Frontal cortex (tissue), 4 donors: ENCODE data around the gene IZUMO1R. TPM values are rescaled to one million over a fixed set of nuclear protein-coding genes. Genes with fewer than 3 reads are reported as not detected.
"Not testable (repeated sequence)": the region's sequence is repeated elsewhere in the genome, so short reads cannot be mapped to it uniquely, and the experiment has no call there.

Experiments
- DNase-seq, 2 donors: peaks; one replicate each; pipeline ENCODE4 v3.0.0; 2012; ENCODE audit warnings: low spot score in 2 of 2
- FAIRE-seq: peaks from 2 replicates; lab custom pipeline; 2012; peaks lifted over from hg19 to GRCh38; lab: Jason Lieb, UNC
- total RNA-seq: library from RNA; depleted of rRNA; stranded (reverse); fragments of >200 nt; gene quantifications from one replicate; pipeline ENCODE4 v1.2.3, GENCODE V29; 2014
- donor health status: control.
- donor health status: control.
- donor health status: control.

Gene IZUMO1R
- total RNA-seq, 1 donor from 2014 or later, result not detected

DNA sequence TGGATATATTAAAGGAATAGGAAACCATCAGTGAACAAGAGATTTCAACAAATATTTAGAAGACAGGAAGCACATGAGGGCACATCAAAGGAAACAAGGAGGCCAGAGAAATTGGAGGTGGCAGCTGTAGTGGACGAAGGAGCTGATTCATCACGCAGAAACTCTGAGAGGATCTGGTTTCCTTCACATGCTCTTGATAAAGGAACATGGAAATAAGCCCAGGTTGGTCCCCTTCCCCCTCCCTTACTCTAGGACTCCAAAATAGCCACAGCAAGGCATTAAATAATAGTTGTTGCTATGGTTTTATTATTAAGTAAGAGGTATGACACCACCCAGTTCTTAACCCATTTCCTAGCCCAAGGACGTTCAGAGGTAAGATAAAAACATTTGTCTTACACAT is 11.3 kb downstream of the IZUMO1R start:
- DNase-seq (no peak), FAIRE-seq (no peak)

DNA sequence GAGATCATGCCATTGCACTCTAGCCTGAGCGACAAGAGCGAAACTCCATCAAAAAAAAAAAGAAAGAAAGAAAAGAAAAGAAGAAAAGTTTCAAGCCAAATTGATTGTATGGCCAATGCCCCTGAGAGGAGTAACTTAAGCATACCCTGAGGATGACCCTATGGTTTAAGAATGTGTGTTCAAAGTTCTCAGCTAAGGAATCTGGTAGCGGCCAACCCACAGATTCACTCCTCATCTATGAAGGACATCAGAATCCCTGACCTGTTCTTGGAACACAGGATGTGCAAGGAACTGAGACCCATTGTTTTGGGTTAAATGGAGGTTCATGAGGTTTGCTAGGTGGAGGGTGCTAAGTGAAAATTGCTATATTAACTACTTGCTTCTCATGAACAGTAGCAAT is 18.1 kb downstream of the IZUMO1R start:
- FAIRE-seq (no peak), DNase-seq (no peak)

DNA sequence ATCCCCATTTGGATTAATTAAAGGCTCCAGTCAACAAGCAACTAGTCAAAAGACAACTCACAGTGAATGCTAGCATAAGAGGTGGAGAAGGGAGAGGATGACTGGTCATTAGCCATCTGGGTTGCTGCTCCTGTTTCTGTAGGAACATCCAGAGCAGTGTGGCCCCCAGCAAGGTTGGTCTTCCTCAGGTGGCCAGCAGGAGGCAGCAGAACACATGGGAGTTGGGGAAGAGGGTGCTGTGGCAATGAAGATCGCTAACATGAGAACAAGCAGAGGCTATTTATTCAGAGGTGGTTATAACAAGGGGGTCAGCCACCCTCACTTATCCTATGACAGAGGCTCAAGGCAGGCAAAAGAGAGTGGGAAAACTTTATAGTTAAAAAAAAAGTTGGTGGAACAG is 21.3 kb downstream of the IZUMO1R start:
- no peak for FAIRE-seq
- no peak for DNase-seq

DNA sequence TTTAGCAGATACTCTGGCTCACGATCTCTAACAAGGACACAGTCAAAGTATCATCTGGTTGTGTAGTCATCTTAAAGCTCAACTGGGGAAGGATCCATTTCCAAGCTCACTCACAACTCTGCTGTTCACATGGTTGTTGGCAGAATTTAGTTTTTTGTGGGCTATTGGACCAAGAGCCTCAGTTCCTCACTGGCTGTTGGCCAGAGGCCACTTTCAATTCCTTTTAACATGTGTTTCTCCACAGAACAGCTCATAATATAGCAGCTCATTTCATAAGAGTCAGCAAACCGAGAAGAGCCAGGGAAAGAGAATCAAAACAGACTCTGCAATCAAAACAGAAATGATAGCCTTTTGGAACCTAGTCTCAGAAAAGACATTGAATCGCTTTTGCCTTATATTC is 22.6 kb downstream of the IZUMO1R start:
- FAIRE-seq (no peak), DNase-seq (no peak)

DNA sequence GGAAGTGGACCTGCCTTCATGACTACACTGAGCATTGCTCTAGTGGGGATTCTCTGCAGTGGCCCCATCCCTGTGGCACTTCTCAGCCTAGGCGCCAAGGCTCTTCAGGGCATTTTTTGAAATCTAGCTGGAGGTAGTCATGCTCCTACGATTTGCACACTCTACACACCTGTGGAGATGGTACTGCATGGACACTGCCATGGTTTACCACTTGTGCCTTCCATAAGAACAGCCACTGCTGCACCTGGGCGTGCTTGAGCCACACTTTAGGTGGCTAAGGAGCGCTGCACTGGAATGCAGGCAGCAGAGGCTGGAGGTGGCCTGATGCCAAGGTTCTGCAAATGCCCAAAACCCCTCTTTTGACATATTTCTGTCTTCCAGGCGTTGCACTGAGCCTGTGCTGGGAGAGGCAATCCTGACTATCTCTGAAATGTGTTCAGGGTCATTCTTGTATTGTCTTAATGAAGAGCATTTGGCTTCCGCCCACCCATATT is 24.3 kb downstream of the IZUMO1R start:
- no peak for DNase-seq
- no peak for FAIRE-seq

- FAIRE-seq (no peak), DNase-seq (no peak)
Measured at GRCh38 chr11:94329501-94329900, 25.1 kb downstream of the IZUMO1R start.

GRCh38 chr11:94330789-94331188 is 26.4 kb downstream of the IZUMO1R start:
- no peak for DNase-seq
- no peak for FAIRE-seq

- no peak for DNase-seq
- no peak for FAIRE-seq
Measured at GRCh38 chr11:94332814-94333213, 28.4 kb downstream of the IZUMO1R start.

DNA sequence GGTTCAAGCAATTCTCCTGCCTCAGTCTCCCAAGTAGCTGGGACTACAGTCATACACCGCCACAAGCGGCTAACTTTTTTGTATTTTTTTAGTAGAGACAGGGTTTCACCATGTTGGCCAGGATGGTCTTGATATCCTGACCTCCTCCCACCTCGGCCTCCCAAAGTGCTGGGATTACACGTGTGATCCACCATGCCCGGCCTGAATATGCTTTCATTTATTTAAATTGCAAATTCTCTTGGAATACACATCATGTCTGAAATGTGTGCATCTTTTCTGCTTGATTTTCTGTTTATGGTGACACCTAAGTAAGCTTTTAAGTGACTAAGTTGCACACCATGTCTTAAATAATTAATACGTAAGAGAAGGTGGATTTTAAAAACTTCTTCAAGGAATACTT is 31.7 kb downstream of the IZUMO1R start:
- no peak for FAIRE-seq

DNA sequence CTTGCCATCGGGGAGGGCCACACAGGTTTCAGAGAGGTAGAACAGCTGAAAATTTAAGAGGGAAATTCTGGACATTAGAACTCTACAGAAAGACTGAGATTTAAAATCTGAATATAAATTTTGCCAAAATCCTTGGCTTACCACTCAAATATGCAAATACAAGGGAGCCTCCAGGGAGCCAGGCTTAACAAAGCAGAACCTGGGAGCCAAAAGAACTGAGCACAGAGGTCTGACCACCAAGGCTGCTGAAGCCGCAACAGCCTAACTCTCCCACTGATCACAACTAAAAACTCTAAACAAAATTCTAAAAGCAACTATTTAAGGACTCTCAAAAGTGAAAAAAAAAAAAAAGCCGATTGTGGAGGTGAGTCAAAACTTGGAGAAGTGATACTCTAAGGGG is 34.3 kb downstream of the IZUMO1R start:
- FAIRE-seq, result no peak

More for the DNA sequence above, 31.7 kb downstream of the IZUMO1R start:
- no peak for DNase-seq

DNA sequence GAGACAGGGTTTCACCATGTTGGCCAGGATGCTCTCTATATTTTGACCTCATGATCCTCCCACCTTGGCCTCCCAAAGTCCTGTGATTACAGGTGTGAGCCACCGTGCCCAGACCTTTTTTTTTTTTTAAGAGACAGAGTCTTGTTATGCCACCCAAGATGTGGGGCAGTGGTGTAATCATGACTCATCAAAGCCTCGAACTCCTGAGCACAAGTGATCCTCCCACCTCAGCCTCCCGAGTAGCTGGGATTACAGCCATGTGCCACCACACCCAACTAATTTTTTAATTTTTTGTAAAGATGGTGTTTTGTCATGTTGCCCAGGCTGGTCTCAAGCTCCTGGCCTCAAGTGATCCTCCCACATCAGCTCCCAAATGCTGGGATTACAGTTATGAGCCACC is 37.9 kb downstream of the IZUMO1R start:
- no peak for DNase-seq

More for the DNA sequence above, 34.3 kb downstream of the IZUMO1R start:
- DNase-seq, result no peak

GRCh38 chr11:94343495-94343894 is 39.1 kb downstream of the IZUMO1R start:
- FAIRE-seq, result no peak
- DNase-seq, result no peak

More for the DNA sequence above, 37.9 kb downstream of the IZUMO1R start:
- no peak for FAIRE-seq

GRCh38 chr11:94346311-94346710 is 41.9 kb downstream of the IZUMO1R start:
- not testable (repeated sequence) for FAIRE-seq, DNase-seq

DNA sequence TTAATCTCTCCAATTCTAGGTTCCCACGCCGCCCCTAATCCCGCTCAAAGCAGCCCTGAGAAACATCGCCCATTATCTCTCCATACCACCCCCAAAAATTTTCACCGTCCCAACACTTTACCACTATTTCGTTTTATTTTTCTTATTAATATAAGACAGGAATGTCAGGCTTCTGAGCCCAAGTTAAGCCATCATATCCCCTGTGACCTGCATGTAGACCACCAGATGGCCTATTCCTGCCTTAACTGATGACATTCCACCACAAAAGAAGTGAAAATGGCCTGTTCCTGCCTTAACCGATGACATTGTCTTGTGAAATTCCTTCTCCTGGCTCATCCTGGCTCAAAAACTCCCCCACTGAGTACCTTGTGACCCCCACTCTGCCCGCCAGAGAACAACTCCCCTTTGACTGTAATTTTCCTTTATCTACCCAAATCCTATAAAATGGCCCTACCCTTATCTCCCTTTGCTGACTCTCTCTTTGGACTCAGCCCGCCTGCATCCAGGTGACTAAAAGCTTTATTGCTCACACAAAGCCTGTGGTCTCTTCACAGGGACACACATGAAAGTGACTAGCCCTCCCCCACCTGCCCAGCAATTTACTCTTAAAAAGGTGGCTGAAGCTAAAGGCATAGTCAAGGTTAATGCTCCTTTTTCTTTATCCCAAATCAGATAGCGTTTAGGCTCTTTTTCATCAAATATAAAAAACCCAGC is 46.6 kb downstream of the IZUMO1R start:
- not testable (repeated sequence) for DNase-seq, FAIRE-seq

Other genes with a start within 250 kb of the IZUMO1R start
- gene PANX1, start 175.7 kb upstream of the IZUMO1R start, total RNA-seq, result 192 TPM
- gene GPR83, start 96.8 kb downstream of the IZUMO1R start, total RNA-seq, result 1.2 TPM
- gene MRE11, start 189.3 kb downstream of the IZUMO1R start, total RNA-seq, result 12.6 TPM
- gene ANKRD49, start 189.4 kb downstream of the IZUMO1R start, total RNA-seq, result 25.3 TPM
- not detected for gene C11orf97, start 207.9 kb downstream of the IZUMO1R start, total RNA-seq
- 7.3 TPM for gene FUT4, start 239.3 kb downstream of the IZUMO1R start, total RNA-seq